ENCODE results near the gene EXO1. TPM values are rescaled to one million over a fixed set of nuclear protein-coding genes. Genes with fewer than 3 reads are reported as not detected.

Gene EXO1
- total RNA-seq, 1 experiment from 2014 or later, result 26.3 TPM

- Histone ChIP-seq H3K4me3 (ENCODE audit: low read depth in 2 of 2, low read length in 2 of 2) (no peak overlapping the region), H3K27ac (ENCODE audit: low read length) (no peak overlapping the region), H3K4me1 (ENCODE audit: control insufficient read depth, insufficient read depth, low read length) (peaks cover 18% of the 10 kb centered on the region), H3K27me3 (ENCODE audit: control insufficient read depth, insufficient read depth, low read length) (no peaks in the 10 kb centered on the region), H3K9me3 (ENCODE audit: control insufficient read depth, insufficient read depth, low read depth, low read length) (no peaks in the 10 kb centered on the region), H3K36me3 (ENCODE audit: control insufficient read depth, insufficient read depth, low read length) (peaks cover 10% of the 10 kb centered on the region)
- in situ Hi-C loops (cut with HindIII; ENCODE audit: low pct_unique_long_range_greater_than_20kb, low sequenced_read_pairs) (no loop called here), intact Hi-C loops (cut with micrococcal nuclease; ENCODE audit: unreplicated experiment) (no loop called here)
- TF ChIP-seq POLR2AphosphoS5 (IDR thresholded peaks at IDR 0.05; ENCODE audit: low read depth, low read length), result no peak
- POLR2A ChIA-PET, result no interaction called here
- CTCF ChIA-PET, result no interaction called here
- BruUV-seq (replicated peaks), result no TSS peak
- DNase-seq (ENCODE audit: low read depth, low spot score) (no peak), ATAC-seq (no peak)
Measured at GRCh38 chr1:241846375-241846774, 1.6 kb upstream of the EXO1 start.

- in situ Hi-C loops (cut with HindIII; ENCODE audit: low pct_unique_long_range_greater_than_20kb, low sequenced_read_pairs) (no loop called here), intact Hi-C loops (cut with micrococcal nuclease; ENCODE audit: unreplicated experiment) (no loop called here)
- ATAC-seq (no peak), DNase-seq (ENCODE audit: low read depth, low spot score) (no peak)
- Histone ChIP-seq H3K36me3 (ENCODE audit: control insufficient read depth, insufficient read depth, low read length) (peaks cover 13% of the 10 kb centered on the region), H3K4me3 (ENCODE audit: low read depth in 2 of 2, low read length in 2 of 2) (peak overlapping the region; percentile 94 to 98), H3K27ac (ENCODE audit: low read length) (peak overlapping the region; percentile 95), H3K4me1 (ENCODE audit: control insufficient read depth, insufficient read depth, low read length) (peaks cover 18% of the 10 kb centered on the region), H3K9me3 (ENCODE audit: control insufficient read depth, insufficient read depth, low read depth, low read length) (no peaks in the 10 kb centered on the region), H3K27me3 (ENCODE audit: control insufficient read depth, insufficient read depth, low read length) (no peaks in the 10 kb centered on the region)
- no peak for TF ChIP-seq SIN3A (IDR thresholded peaks at IDR 0.05; ENCODE audit: borderline replicate concordance, insufficient read depth, low read depth, low read length)
- 0 out of 4 replicates have a peak, but pooled peaks of 1 of the 2 experiments have one; percentile 15 for TF ChIP-seq REST (IDR thresholded peaks at IDR 0.05; ENCODE audit: insufficient read depth in 1 of 2, low read depth in 2 of 2, low read length in 1 of 2)
- ChIA-PET POLR2A (no interaction called here), CTCF (no interaction called here)
- BruUV-seq (replicated peaks), result TSS peak; percentile 76
Measured at GRCh38 chr1:241846862-241847539, 1.0 kb upstream of the EXO1 start.

- no peaks in the 10 kb centered on the region for H3K9me3 ChIP-seq (ENCODE audit: control insufficient read depth, insufficient read depth, low read depth, low read length)
- BruUV-seq (replicated peaks), result no TSS peak
- H3K4me1 ChIP-seq (ENCODE audit: control insufficient read depth, insufficient read depth, low read length), result peaks cover 18% of the 10 kb centered on the region
- ChIA-PET POLR2A (no interaction called here), CTCF (no interaction called here)
- in situ Hi-C loops (cut with HindIII; ENCODE audit: low pct_unique_long_range_greater_than_20kb, low sequenced_read_pairs) (no loop called here), intact Hi-C loops (cut with micrococcal nuclease; ENCODE audit: unreplicated experiment) (no loop called here)
- ATAC-seq, result no peak
- peaks cover 16% of the 10 kb centered on the region for H3K36me3 ChIP-seq (ENCODE audit: control insufficient read depth, insufficient read depth, low read length)
- DNase-seq (ENCODE audit: low read depth, low spot score), result no peak
- no peak for TF ChIP-seq CTCF (IDR thresholded peaks at IDR 0.05)
- TF ChIP-seq TCF7L2 (IDR thresholded peaks at IDR 0.05; ENCODE audit: low read depth, low read length), result no peak
- TF ChIP-seq POLR2AphosphoS5 (IDR thresholded peaks at IDR 0.05; ENCODE audit: low read depth, low read length), result no peak
- TF ChIP-seq SIN3A (IDR thresholded peaks at IDR 0.05; ENCODE audit: borderline replicate concordance, insufficient read depth, low read depth, low read length), result no peak
- TF ChIP-seq REST (IDR thresholded peaks at IDR 0.05; ENCODE audit: insufficient read depth in 1 of 2, low read depth in 2 of 2, low read length in 1 of 2), result no peak
- H3K4me3 ChIP-seq (ENCODE audit: low read depth in 2 of 2, low read length in 2 of 2), result peak overlapping the region; percentile 94 to 98
- H3K27me3 ChIP-seq (ENCODE audit: control insufficient read depth, insufficient read depth, low read length), result no peaks in the 10 kb centered on the region
- peak overlapping the region; percentile 95 for H3K27ac ChIP-seq (ENCODE audit: low read length)
Measured at GRCh38 chr1:241847540-241847795, 536 bp upstream of the EXO1 start.
